HL-60 (cell line): ENCODE results near the gene DGCR8.

Source experiments
- CTCF ChIP-seq: IDR thresholded peaks from one replicate; pipeline ENCODE4 v1.5.1; 2011; ENCODE audit warnings: low read length, control low read depth, inconsistent platforms; ENCODE audit not compliant: insufficient read depth
- GABPA ChIP-seq: IDR thresholded peaks from 2 replicates; pipeline ENCODE4 v1.6.1; 2012; ENCODE audit warnings: low read depth
- POLR2AphosphoS5 ChIP-seq: IDR thresholded peaks from 2 replicates; pipeline ENCODE4 v1.6.1; 2012; ENCODE audit warnings: low read depth

- TF ChIP-seq POLR2AphosphoS5 (no peak), CTCF (no peak), GABPA (no peak)
These were observed 25.6 kb downstream of the DGCR8 start for GRCh38 chr22:20105456-20106204.
